Measurements from ENCODE around the gene HMG20A.

HMG20A gene

DNA sequence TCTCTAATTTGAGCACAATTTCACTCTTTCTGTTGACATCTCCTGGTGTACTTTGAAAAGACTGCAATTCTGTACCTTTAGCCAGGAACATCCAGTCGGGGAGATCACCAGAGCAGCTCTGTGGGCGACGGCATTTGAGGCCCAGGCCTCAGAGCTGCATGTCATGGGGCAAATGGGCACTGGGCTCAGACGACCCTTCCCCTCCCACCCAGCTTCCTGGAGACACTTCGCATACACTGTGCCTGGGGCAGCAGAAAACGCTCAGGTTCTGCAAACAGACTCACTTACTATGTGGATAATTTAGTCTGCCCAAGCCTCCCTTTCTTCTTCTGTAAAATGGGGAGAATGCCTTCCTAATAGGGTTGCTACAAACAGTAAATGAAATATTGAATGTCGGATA, 96.9 kb downstream of the HMG20A start:
- DNase-seq (ENCODE audit: low read depth in 2 of 2), result no peak

- DNase-seq (ENCODE audit: low read depth in 2 of 2), result no peak
Observed at GRCh38 chr15:77518458-77518857, 97.8 kb downstream of the HMG20A start.

- no peak for DNase-seq (ENCODE audit: low read depth in 2 of 2)
Observed at GRCh38 chr15:77519540-77519939, 98.9 kb downstream of the HMG20A start.

- DNase-seq (ENCODE audit: low read depth in 2 of 2), result no peak
Observed at GRCh38 chr15:77521206-77521605, 100.5 kb downstream of the HMG20A start.

GRCh38 chr15:77525400-77525811, 104.7 kb downstream of the HMG20A start:
- no peak for DNase-seq (ENCODE audit: low read depth in 2 of 2)

DNA sequence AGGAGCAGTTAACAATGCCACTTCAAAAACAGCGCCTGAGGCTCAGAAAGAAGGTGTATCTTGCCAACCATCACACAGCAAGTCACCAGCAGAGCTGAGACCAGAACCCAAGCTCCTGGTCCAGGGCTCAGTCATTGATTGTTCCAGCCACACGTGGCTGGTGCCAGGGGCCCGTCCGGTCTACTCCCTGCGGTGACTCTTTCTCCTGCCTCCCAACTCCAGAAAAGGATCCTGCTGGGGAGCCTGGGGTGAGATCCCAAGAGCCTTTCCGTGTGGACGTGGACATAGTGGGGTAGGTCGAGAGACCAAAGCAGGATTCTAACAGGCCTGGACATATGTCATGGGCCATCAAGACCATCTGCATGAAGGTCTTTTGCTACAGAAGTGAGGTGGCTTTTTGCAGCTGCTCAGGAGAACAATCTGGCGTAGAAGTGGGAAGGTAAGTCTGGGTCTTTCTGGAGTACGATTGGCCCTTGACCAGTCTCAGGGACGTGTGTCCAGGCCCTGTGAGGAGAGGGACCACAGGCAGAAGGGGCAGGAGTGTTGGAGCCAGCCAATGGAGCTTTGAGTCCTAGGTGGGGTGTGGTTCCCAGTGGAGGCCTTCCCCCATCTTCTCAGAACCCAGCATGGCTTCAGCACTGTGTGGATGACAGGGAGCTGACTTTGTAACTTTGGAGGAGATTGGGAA, 105.4 kb downstream of the HMG20A start:
- DNase-seq (ENCODE audit: low read depth in 2 of 2), result no peak

GRCh38 chr15:77526595-77527163, 106.0 kb downstream of the HMG20A start:
- no peak for DNase-seq (ENCODE audit: low read depth in 2 of 2)

DNA sequence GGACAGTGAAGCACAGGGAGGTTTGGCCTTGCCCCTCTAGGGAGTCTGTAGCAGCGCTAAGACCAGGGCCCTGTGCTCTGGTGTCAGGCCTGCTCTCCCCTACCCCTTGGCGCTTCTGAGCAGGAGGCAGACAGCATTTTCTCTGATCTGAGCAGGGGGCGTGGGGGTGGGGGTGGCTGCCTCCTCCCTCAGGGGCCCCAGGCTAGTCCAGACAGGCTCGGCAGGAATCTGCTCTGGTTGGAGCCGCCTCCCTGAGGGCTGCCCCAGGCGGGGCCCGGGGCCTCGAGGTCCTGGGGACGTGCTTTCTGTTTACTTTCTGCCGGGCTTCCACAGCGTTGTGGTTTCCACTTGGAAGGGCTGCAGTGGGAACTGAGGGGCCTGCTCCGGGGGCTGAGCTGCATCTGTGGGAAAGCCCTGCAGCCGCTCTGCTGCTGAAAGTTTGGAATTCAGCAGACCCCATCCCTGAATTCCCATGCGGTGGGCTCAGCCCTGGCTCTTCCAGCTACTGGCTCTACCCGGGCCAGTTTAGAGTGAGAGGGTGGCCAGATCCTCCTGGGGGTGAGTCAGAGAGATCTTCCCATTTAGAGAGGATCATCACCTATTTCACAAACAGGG, 106.6 kb downstream of the HMG20A start:
- DNase-seq (ENCODE audit: low read depth in 2 of 2), result no peak

GRCh38 chr15:77527831-77528231, 107.1 kb downstream of the HMG20A start:
- DNase-seq (ENCODE audit: low read depth in 2 of 2), result no peak

GRCh38 chr15:77528290-77528967, 107.7 kb downstream of the HMG20A start:
- no peak for DNase-seq (ENCODE audit: low read depth in 2 of 2)

GRCh38 chr15:77528968-77529319, 108.3 kb downstream of the HMG20A start:
- DNase-seq (ENCODE audit: low read depth in 2 of 2), result no peak

- DNase-seq (ENCODE audit: low read depth in 2 of 2), result no peak
Observed at GRCh38 chr15:77529394-77530159, 108.9 kb downstream of the HMG20A start.

GRCh38 chr15:77530576-77530975, 109.9 kb downstream of the HMG20A start:
- no peak for DNase-seq (ENCODE audit: low read depth in 2 of 2)

- no peak for DNase-seq (ENCODE audit: low read depth in 2 of 2)
Observed at GRCh38 chr15:77531191-77532000, 110.7 kb downstream of the HMG20A start.

GRCh38 chr15:77532067-77532710, 111.5 kb downstream of the HMG20A start:
- DNase-seq (ENCODE audit: low read depth in 2 of 2), result no peak

DNA sequence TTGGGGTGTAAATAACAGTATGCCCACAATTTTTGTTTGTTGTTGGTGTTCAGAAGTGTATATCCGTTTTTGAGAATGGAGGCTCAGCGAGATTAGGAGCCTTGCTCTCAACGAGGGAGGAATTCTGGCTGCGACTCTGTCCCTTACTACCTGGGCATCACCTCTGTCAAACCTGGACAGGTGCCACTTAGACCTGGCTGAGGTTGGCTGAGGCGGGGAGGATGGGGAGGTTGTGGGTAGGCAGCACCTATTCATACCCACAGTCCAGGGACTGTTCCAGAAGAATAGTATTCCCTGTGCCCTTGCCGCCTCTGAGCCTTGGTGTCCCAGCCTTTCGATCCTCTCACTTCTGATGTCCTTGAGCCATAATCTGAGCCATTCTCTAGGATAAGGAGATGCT, 112.2 kb downstream of the HMG20A start:
- DNase-seq (ENCODE audit: low read depth in 2 of 2), result no peak

DNA sequence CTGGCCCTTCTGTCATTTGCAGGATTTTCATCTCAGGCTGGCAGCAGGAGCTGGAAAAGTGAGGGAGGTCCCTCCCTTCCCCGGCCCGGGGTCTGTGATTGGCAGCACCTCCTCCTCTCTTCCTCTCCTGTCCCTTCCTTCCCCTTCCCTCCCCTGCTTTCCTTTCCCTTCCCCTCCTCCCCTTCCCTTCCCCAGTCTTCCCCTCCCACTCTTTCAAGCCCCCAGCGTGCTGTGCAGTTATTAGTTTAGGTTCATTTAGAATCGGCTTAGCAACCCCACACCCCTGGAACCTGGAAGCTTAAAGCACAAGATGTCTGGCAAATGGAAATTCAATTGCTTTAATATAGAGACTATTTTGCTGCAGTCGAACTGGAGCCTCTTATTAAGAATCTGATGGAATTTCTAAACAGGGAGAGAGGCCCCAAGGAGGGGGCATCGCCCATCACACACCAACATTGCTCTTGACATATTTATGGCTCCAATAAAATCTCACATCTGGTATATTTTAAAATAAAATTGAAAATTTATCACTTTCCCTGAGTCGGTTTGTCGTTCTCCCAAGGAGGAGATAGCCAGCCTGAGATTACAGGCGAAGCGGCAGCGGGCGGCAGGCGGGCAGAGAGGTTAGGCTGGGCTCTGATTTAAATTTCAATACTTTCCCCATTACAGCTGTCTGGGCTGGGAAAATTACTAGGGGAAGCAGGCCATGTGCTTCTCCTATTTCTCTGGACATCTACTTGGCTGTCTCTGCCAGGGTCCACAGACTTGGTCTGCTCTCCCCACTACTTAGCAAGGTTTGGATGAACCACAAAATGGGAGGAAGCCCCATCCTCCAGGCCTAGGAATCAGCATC, 113.1 kb downstream of the HMG20A start:
- DNase-seq (ENCODE audit: low read depth in 2 of 2), result no peak

Measured in stimulated activated CD8-positive, alpha-beta memory T cell treated with anti-CD3 and anti-CD28 coated beads, Interleukin-15, amount 100 ng/mL, for 4 hours (primary cell).